IMR-90 (cell line): ENCODE measurements around the gene MORC2. TPM values are rescaled to one million over a fixed set of nuclear protein-coding genes. Genes with fewer than 3 reads are reported as not detected.

Source experiments
- ATAC-seq: fragments of 200-7000 bp; cut with Tn5 transposase; 2 replicates; pipeline ENCODE4 v1.9.1; 2020; ENCODE audit warnings: low read depth, mild to moderate bottlenecking, moderate library complexity
- BruUV-seq: library from RNA; stranded (reverse); fragments of 400-500 nt; replicated peaks from 2 replicates; lab custom pipeline; 2021; lab: Mats Ljungman, UMichigan
- CTCF ChIA-PET: fragments of 300-600 bp; formaldehyde crosslinking; extraction: SDS; loops from one replicate; lab custom pipeline; 2021; ENCODE audit warnings: antibody characterized with exemption; lab: Yijun Ruan, JAX
- POLR2A ChIA-PET: fragments of 300-600 bp; sonication (Branson Sonifier 250); formaldehyde crosslinking; loops from one replicate; lab custom pipeline; 2022; ENCODE audit warnings: antibody characterized with exemption; ENCODE audit not compliant: unreplicated experiment; lab: Charles Lee
- DNase-seq: peaks from one replicate; pipeline ENCODE4 v3.0.0; 2013
- H2AFZ ChIP-seq: replicated peaks from 2 replicates; pipeline ENCODE3; 2013; ENCODE audit warnings: low read length, mild to moderate bottlenecking; ENCODE audit not compliant: poor library complexity
- H2AK5ac ChIP-seq: 2 replicates; pipeline ENCODE4 v1.6.1; 2013; ENCODE audit warnings: low read depth, low read length, inconsistent platforms
- H2AK9ac ChIP-seq: replicated peaks from 2 replicates; pipeline ENCODE3; 2013; ENCODE audit warnings: mild to moderate bottlenecking, low read depth, low read length, moderate library complexity; ENCODE audit not compliant: poor library complexity
- H2BK120ac ChIP-seq: 2 replicates; pipeline ENCODE4 v1.6.1; 2013; ENCODE audit warnings: low read depth, low read length, inconsistent platforms
- H2BK15ac ChIP-seq: 3 replicates; pipeline ENCODE4 v1.6.1; 2013; ENCODE audit warnings: low read depth, low read length, inconsistent platforms
- H2BK20ac ChIP-seq: 2 replicates; pipeline ENCODE4 v1.6.1; 2013; ENCODE audit warnings: low read depth, mild to moderate bottlenecking, inconsistent platforms, low read length, moderate library complexity
- H2BK5ac ChIP-seq: 2 replicates; pipeline ENCODE4 v1.6.1; 2013; ENCODE audit warnings: mild to moderate bottlenecking, low read depth, low read length, inconsistent platforms; ENCODE audit not compliant: poor library complexity, severe bottlenecking
- H3K14ac ChIP-seq: replicated peaks from 2 replicates; pipeline ENCODE4 v1.6.1; 2013; ENCODE audit warnings: low read depth, low read length, inconsistent platforms
- H3K18ac ChIP-seq: 2 replicates; pipeline ENCODE4 v1.6.1; 2013; ENCODE audit warnings: low read depth, low read length, control low read depth
- H3K23ac ChIP-seq: 2 replicates; pipeline ENCODE4 v1.6.1; 2013; ENCODE audit warnings: low read depth, low read length, inconsistent platforms
- H3K27ac ChIP-seq: 2 replicates; pipeline ENCODE4 v1.5.1; 2013; ENCODE audit warnings: mild to moderate bottlenecking, control low read depth, low read length; ENCODE audit not compliant: insufficient read depth
- H3K27me3 ChIP-seq: 2 replicates; pipeline ENCODE4 v1.6.1; 2013; ENCODE audit warnings: low read length; ENCODE audit not compliant: control insufficient read depth, insufficient read depth
- H3K36me3 ChIP-seq: 2 replicates; pipeline ENCODE4 v1.6.1; 2013; ENCODE audit warnings: low read length, mixed read lengths; ENCODE audit not compliant: control insufficient read depth, insufficient read depth
- H3K4ac ChIP-seq: 2 replicates; pipeline ENCODE4 v1.6.1; 2013; ENCODE audit warnings: low read depth, low read length, inconsistent platforms
- H3K4me1 ChIP-seq: 2 replicates; pipeline ENCODE4 v1.6.1; 2013; ENCODE audit warnings: low read length, mixed read lengths; ENCODE audit not compliant: control insufficient read depth, insufficient read depth
- H3K4me2 ChIP-seq: 2 replicates; pipeline ENCODE4 v1.6.1; 2013; ENCODE audit warnings: low read depth, mild to moderate bottlenecking, control low read depth, low read length, moderate library complexity
- H3K4me3 ChIP-seq: 2 replicates; pipeline ENCODE4 v1.5.1; 2013; ENCODE audit warnings: low read depth, mild to moderate bottlenecking, control low read depth, low read length, moderate library complexity; ENCODE audit not compliant: insufficient read depth
- H3K56ac ChIP-seq: 2 replicates; pipeline ENCODE4 v1.6.1; 2013; ENCODE audit warnings: low read length, inconsistent platforms; ENCODE audit not compliant: insufficient read depth; ENCODE audit errors: extremely low read depth
- H3K79me1 ChIP-seq, 2 experiments: 2 replicates each; pipeline ENCODE4 v1.6.1; 2013; ENCODE audit warnings: low read length in 2 of 2, inconsistent platforms in 1 of 2, low read depth in 1 of 2
- H3K9ac ChIP-seq: 2 replicates; pipeline ENCODE4 v1.6.1; 2013; ENCODE audit warnings: low read depth, low read length, control low read depth
- H3K9me1 ChIP-seq: 2 replicates; pipeline ENCODE4 v1.6.1; 2013; ENCODE audit warnings: low read length, inconsistent platforms; ENCODE audit not compliant: insufficient read depth
- H3K9me3 ChIP-seq: 2 replicates; pipeline ENCODE4 v1.6.1; 2013; ENCODE audit warnings: low read length; ENCODE audit not compliant: control insufficient read depth, insufficient read depth
- H4K20me1 ChIP-seq: 2 replicates; pipeline ENCODE4 v1.6.1; 2013; ENCODE audit warnings: low read length, inconsistent platforms; ENCODE audit not compliant: insufficient read depth
- H4K5ac ChIP-seq: 2 replicates; pipeline ENCODE4 v1.6.1; 2013; ENCODE audit warnings: mild to moderate bottlenecking, low read depth, low read length, control low read depth
- H4K8ac ChIP-seq, 2 experiments: 2 replicates each; pipeline ENCODE4 v1.6.1; 2013; ENCODE audit warnings: low read depth in 2 of 2, low read length in 2 of 2, control low read depth in 1 of 2, inconsistent platforms in 1 of 2
- H4K91ac ChIP-seq: 2 replicates; pipeline ENCODE4 v1.6.1; 2013; ENCODE audit warnings: low read depth, low read length, inconsistent platforms; ENCODE audit not compliant: insufficient read depth
- BHLHE40 ChIP-seq: fragments of 150-350 bp; IDR thresholded peaks from 2 replicates; pipeline ENCODE4 v1.6.1; 2016; ENCODE audit warnings: mild to moderate bottlenecking, low read depth, low read length
- FOS ChIP-seq: fragments of 150-350 bp; IDR thresholded peaks from 2 replicates; pipeline ENCODE4 v1.6.1; 2016; ENCODE audit warnings: low read depth, low read length
- WGBS, 2 experiments: methylation state at CpG; one replicate each; pipeline versions ENCODE4 v1.1.5 to v1.1.7; 2013; ENCODE audit warnings: missing lambda C conversion rate in 2 of 2; ENCODE audit not compliant: insufficient read length in 1 of 2; ENCODE audit errors: extremely low coverage in 2 of 2; 5-methylcytosine and 5-hydroxymethylcytosine counted together
- dilution Hi-C: fragments of 300-500 bp; cut with HindIII; formaldehyde crosslinking; loops from one replicate; pipeline ENCODE4 v1.14.3; 2018; ENCODE audit warnings: low sequenced_read_pairs; ENCODE audit not compliant: unreplicated experiment
- in situ Hi-C: fragments of 300-500 bp; cut with MboI; formaldehyde crosslinking; loops from 3 replicates; pipeline ENCODE4 v1.14.3; 2019; ENCODE audit warnings: low sequenced_read_pairs, inconsistent platforms, mixed read lengths
- intact Hi-C: fragments of 100-400 bp; cut with micrococcal nuclease; formaldehyde crosslinking; loops from 2 replicates; pipeline ENCODE4 v1.10.0; 2022
- polyA plus RNA-seq, 3 experiments: library from polyadenylated mRNA; depleted of rRNA; stranded (reverse); fragments of >200 nt; gene quantifications; 2 replicates each; pipeline ENCODE4 v1.2.3, GENCODE V29; 2012; ENCODE audit warnings: low replicate concordance in 1 of 3
- total RNA-seq: library from RNA; depleted of rRNA; stranded (reverse); fragments of >200 nt; gene quantifications from 2 replicates; pipeline ENCODE4 v1.2.3, GENCODE V29; 2012
- TF ChIP-seq, protein P1 (sequence below): fragments of 150-350 bp; IDR thresholded peaks from 2 replicates; pipeline ENCODE4 v1.6.1; 2017; ENCODE audit warnings: mild to moderate bottlenecking, antibody characterized with exemption, low read length, low read depth

Gene MORC2
- total and polyA plus RNA-seq, 2 of the 4 experiments (the other 2 are of a cell fraction), result 15.8 to 24.7 TPM

DNA sequence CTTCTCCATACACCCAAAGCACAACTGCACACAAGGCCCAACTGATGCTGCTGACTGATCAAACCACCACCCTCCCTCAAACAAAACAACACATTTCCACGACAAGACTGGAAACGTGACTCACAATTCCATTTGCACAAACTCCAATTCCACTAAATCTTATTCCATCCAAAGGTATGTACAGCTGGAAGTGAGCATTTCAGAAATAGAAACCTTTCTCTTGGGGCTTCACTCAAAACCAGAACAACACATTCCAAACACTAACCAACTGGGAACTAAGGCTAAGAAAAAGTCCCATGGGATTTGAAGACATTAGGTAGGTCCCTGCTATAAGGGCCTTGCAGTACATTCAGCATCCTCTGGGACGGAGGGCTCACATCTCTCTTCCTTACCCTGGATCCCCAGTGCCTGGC, 19.6 kb downstream of the MORC2 start:
- no peak overlapping the region for H2BK15ac ChIP-seq
- peaks cover 4% of the 10 kb centered on the region; the same call in 1 of the 2 replicates for H4K20me1 ChIP-seq
- peak overlapping the region; percentile 42 for H2BK5ac ChIP-seq
- no peak overlapping the region; the same call in 1 of the 2 replicates for H2AK5ac ChIP-seq
- H3K23ac ChIP-seq, result no peak overlapping the region
- ChIA-PET CTCF (interaction anchor here (1.5 kb wide), 1 partner anchor 19 kb away, joined by 4 read pairs; the partner anchor contains the start of gene MORC2), POLR2A (no interaction called here)
- no TSS peak for BruUV-seq
- H3K4me1 ChIP-seq, result peaks cover 2% of the 10 kb centered on the region
- H3K4me2 ChIP-seq, result no peak overlapping the region
- H3K79me1 ChIP-seq, result peaks cover 29 to 70% of the 10 kb centered on the region in 2 experiments; a peak in 3 of 4 replicates
- H3K4me3 ChIP-seq, result no peak overlapping the region
- TF ChIP-seq, protein P1, sequence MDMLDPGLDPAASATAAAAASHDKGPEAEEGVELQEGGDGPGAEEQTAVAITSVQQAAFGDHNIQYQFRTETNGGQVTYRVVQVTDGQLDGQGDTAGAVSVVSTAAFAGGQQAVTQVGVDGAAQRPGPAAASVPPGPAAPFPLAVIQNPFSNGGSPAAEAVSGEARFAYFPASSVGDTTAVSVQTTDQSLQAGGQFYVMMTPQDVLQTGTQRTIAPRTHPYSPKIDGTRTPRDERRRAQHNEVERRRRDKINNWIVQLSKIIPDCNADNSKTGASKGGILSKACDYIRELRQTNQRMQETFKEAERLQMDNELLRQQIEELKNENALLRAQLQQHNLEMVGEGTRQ, result no peak
- TF ChIP-seq BHLHE40, result peak; percentile 64
- no peak for TF ChIP-seq FOS
- ATAC-seq (peak; percentile 65), DNase-seq (peak; percentile 72)
- no peak overlapping the region for H3K14ac ChIP-seq
- no peak overlapping the region for H4K8ac ChIP-seq
- intact Hi-C loops, result loop anchor here (1.0 to 2.0 kb wide), 3 partner anchors 133 to 282 kb away; no protein-coding TSS in a partner anchor
- H4K5ac ChIP-seq, result peak overlapping the region; percentile 12; the same call in 1 of the 2 replicates
- peak overlapping the region; percentile 22; the same call in 1 of the 2 replicates for H3K27ac ChIP-seq
- no peak overlapping the region for H3K56ac ChIP-seq
- H3K4ac ChIP-seq, result no peak overlapping the region
- H2BK120ac ChIP-seq, result no peak overlapping the region
- H3K18ac ChIP-seq, result peak overlapping the region; percentile 15; the same call in 1 of the 2 replicates
- H3K36me3 ChIP-seq, result peaks cover 60% of the 10 kb centered on the region
- in situ Hi-C loops, result loop anchor here (5.0 to 10.0 kb wide), 3 partner anchors 138 to 286 kb away; no protein-coding TSS in a partner anchor
- H3K27me3 ChIP-seq, result no peaks in the 10 kb centered on the region
- H4K91ac ChIP-seq, result no peak overlapping the region
- H2AK9ac ChIP-seq, result peak overlapping the region; percentile 30
- H3K9me1 ChIP-seq, result peaks cover 12% of the 10 kb centered on the region
- H2BK20ac ChIP-seq, result no peak overlapping the region
- H2AFZ ChIP-seq, result no peak overlapping the region
- WGBS, 2 experiments, result no CpG with 5 or more reads among the region's 3 CpGs
- no peaks in the 10 kb centered on the region for H3K9me3 ChIP-seq
- no peak overlapping the region for H3K9ac ChIP-seq
- dilution Hi-C loops, result no loop called here
